NOMO-1 (cell line): ENCODE results near the gene RECK.
A peak's percentile ranks its signal among the peaks of the same experiment; 100 is the strongest.
"Not testable (repeated sequence)": the region's sequence is repeated elsewhere in the genome, so short reads cannot be mapped to it uniquely, and the experiment has no call there.

Source experiments
- DNase-seq, 2 experiments: peaks; one replicate each; lab custom pipeline; 2025; ENCODE audit not compliant: unreplicated experiment in 2 of 2; lab: John Stamatoyannopoulos, UW

Gene RECK

GRCh38 chr9:36063804-36064447 is 27.2 kb downstream of the RECK start:
- DNase-seq: no peak

GRCh38 chr9:36064448-36065037 is 27.8 kb downstream of the RECK start:
- no peak for DNase-seq

DNA sequence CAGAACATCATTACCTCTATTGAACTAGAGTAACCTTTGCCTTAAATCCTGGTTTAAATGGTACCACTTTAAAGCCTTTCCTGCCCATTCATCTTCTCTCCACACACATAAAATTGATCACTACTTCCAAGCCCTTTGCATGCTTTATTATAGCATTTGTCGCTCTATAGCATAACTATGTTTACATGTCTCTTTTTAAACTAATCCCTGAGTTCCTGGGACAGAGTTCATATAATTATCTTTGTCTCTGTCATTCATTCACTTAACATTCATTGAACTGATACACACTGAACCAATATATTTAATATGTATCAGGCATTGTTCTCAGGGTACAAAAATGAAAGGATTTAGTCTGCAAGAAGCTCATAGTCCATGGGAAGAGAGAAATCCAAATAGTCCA is 37.3 kb downstream of the RECK start:
- no peak for DNase-seq

- DNase-seq: no peak
Measured at GRCh38 chr9:36074870-36075532, 38.3 kb downstream of the RECK start.

DNA sequence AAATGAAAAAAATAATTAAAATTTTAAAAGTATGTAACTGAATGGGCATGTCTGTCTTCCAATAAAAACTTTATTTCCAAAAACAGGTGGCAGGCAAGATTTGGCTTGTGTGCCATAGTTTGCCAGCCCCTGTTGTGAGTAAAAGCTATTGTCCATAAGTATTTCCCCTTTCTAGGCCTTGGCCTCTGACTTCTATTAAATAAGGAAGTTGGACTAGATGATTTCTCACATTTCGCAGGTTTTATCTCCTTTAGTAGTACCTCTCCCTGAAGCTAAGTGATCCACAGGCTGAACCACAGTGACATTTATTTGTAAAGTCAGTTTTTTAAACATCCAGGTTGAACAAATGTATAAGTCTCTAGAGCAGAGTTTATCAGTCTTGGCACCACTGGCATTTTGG is 41.3 kb downstream of the RECK start:
- peak; percentile 78 to 96 for DNase-seq

- DNase-seq: peak in 1 of 2 experiments; percentile 55
Measured at GRCh38 chr9:36080519-36080918, 43.8 kb downstream of the RECK start.

DNA sequence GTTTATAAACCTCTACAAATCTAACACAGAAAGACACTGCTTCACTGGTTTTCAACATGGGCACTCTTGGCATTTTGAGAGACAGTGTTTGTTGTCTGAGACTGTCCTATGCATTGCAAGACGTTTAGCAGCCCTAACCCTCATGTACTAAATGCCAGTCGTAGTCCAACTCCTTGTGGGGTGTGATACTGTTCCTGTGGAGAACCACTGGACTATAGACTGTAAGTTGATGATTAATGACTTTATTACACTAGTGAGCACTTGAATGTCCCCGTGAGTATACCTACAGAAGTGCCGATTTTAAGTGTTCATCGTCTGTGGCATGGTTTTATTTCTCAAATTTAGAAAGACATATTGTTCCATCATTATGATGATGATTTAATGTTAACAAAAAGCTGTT is 46.2 kb downstream of the RECK start:
- DNase-seq: no peak

DNA sequence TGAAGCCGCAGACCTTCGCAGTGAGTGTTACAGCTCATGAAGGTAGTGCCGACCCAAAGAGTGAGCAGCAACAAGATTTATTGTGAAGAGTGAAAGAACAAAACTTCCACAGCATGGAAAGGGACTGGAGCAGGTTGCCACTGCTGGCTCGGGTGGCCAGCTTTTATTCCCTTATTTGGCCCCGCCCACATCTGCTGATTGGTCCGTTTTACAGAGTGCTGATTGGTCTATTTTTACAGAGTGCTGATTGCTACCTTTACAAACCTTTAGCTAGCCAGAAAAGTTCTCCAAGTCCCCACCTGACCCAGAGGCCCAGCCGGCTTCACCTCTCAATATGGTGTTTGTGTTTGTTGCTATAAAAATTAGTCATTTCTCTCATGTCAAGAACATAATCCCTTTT is 49.7 kb downstream of the RECK start:
- no peak for DNase-seq

DNA sequence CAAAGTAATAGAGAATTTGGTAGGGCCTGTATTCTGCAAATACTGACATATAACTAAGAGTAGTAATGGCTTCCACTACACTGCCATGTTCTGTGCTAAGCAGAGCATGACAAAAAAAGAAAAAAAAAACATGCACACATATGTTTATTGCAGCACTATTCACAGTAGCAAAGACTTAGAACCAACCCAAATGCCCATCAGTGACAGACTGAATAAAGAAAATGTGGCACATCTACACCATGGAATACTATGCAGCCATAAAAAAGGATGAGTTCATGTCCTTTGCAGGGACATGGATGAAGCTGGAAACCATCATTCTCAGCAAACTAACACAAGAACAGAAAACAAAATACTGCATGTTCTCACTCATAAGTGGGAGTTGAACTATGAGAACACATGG is 50.3 kb downstream of the RECK start:
- not testable (repeated sequence) for DNase-seq

DNA sequence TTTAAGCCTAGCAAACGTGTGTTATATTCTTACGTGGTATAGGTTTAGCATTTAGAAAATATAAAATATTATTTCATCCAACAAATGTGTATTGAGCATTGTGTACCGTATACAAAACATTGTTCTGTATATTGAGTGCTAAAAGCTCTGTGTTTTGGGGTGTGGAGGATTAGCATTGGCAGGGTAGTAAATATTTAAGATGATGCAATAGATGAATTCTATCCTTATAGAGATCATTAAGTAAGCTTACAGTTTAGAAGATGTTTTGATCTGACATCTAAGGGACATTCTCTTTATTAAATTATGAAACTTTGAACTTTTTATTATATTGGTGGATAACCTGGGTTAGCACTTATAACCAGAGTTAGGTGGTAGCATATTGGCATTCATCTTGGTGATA is 51.3 kb downstream of the RECK start:
- no peak for DNase-seq

- no peak for DNase-seq
Measured at GRCh38 chr9:36091026-36091953, 54.6 kb downstream of the RECK start.

- DNase-seq: no peak
Measured at GRCh38 chr9:36092014-36092413, 55.3 kb downstream of the RECK start.

GRCh38 chr9:36092509-36093215 is 55.9 kb downstream of the RECK start:
- peak; percentile 81 to 94 for DNase-seq

GRCh38 chr9:36093384-36093783 is 56.7 kb downstream of the RECK start:
- peak in 1 of 2 experiments; percentile 39 for DNase-seq

GRCh38 chr9:36099718-36100117 is 63.0 kb downstream of the RECK start:
- DNase-seq: no peak

- no peak for DNase-seq
Measured at GRCh38 chr9:36100532-36100931, 63.8 kb downstream of the RECK start.

DNA sequence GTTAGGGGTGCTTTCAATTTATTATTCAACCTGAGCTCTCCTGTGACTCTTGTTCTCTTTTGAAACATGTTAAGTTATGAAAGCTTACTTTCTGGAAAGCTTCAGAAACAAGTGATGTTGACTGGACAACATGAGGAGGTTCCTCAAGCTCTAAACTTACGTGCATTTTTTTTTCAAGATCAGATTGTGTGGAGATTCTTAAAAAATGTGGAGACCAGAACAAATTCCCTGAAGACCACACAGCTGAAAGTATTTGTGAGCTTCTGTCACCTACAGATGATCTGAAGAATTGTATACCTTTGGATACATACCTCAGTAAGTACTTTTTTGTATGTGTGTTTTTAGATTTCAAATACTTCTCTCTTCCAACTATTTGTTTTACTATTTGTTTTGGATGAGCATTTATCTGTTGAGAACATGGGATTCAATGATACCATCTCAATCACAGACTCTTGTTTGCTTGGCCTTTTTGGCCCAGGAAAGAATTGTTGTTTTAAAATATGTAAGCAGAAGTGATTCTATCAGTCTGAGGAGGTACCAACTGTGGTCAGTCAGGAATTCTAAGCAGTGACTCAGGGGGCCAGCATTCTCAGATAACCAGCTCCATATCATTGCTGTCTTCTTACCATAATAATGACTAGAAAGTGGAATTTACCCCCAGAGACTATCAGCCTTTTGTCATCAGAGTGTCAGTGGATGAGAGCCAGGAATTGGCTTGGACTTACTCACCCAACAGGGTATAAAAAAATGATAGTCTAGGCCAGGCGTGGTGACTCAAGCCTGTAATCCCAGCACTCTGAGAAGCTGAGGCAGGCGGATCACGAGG is 65.4 kb downstream of the RECK start:
- no peak for DNase-seq

GRCh38 chr9:36102742-36103495 is 66.2 kb downstream of the RECK start:
- DNase-seq: peak; percentile 77 to 91

- no peak for DNase-seq
Measured at GRCh38 chr9:36109071-36109470, 72.4 kb downstream of the RECK start.
